Measurements from ENCODE around the gene ZC3H10.
"Not testable (repeated sequence)": the region's sequence is repeated elsewhere in the genome, so short reads cannot be mapped to it uniquely, and the experiment has no call there.

The ZC3H10 gene, protein sequence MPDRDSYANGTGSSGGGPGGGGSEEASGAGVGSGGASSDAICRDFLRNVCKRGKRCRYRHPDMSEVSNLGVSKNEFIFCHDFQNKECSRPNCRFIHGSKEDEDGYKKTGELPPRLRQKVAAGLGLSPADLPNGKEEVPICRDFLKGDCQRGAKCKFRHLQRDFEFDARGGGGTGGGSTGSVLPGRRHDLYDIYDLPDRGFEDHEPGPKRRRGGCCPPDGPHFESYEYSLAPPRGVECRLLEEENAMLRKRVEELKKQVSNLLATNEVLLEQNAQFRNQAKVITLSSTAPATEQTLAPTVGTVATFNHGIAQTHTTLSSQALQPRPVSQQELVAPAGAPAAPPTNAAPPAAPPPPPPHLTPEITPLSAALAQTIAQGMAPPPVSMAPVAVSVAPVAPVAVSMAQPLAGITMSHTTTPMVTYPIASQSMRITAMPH

GRCh38 chr12:56117778-56118687 is at the start of gene ZC3H10:
TSS of gene ZC3H10 (plus strand) at chr12:56118266. CDS start at chr12:56120563, 2,297 bp downstream.
- peak; percentile 96 for DNase-seq

GRCh38 chr12:56071648-56072047 is 46.4 kb upstream of the ZC3H10 start:
- no peak for DNase-seq

DNA sequence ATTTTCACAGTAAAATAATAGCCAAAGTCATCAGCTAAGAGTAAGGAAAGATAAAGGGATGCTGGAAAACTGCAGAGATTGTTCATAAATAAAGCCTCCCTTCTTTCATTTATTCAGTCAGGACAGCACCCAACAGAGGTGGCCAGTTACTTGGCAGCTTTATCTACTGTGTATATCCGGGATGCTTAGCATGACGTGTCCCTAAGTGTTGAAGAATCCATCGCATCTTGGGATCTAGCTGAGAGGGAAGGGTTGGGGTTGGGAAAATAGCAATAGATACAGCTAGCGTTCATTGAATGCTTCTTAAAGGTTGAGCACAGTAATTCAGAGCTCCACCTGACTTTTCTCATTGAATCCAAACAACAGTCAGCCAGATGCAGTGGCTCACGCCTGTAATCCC is 43.7 kb upstream of the ZC3H10 start:
- DNase-seq: no peak

GRCh38 chr12:56077966-56078365 is 40.1 kb upstream of the ZC3H10 start:
- not testable (repeated sequence) for DNase-seq

- DNase-seq: no peak
These were observed 39.6 kb upstream of the ZC3H10 start for GRCh38 chr12:56078427-56078826.

DNA sequence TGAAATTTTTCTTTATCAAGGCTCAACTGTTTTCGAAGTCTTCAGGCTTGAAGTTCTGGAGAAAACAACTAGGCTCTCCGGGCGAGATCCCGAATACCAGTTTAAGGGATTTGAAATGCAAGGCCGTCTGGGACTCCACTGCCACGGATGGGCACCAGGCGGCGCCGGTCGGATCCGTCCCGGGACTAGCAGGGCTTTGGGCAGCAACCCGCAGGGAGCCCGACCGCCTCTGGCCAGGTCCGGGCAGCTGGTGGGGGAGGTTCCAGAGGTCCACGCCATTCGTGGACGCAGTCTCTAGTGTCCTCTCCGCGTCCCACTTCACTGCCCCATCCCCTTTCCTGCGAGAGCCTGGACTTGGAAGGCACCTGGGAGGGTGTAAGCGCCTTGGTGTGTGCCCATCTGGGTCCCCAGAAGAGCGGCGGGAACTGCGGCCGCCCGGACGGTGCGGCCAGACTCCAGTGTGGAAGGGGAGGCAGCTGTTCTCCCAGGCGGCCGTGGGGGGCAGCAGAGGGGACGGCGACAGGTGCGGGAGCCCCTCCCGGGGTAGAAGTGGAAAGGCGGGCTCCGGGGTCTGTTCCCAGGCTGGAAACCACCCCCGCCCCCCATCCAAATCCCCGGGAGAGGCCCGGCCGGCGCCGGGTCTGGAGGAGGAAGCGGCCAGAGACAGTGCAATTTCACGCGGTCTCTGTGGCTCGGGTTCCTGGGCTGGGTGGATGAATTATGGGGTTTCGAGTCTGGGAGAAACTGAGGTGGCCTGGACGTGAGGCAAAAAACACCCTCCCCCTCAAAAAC is 38.9 kb upstream of the ZC3H10 start:
- DNase-seq: no peak

DNA sequence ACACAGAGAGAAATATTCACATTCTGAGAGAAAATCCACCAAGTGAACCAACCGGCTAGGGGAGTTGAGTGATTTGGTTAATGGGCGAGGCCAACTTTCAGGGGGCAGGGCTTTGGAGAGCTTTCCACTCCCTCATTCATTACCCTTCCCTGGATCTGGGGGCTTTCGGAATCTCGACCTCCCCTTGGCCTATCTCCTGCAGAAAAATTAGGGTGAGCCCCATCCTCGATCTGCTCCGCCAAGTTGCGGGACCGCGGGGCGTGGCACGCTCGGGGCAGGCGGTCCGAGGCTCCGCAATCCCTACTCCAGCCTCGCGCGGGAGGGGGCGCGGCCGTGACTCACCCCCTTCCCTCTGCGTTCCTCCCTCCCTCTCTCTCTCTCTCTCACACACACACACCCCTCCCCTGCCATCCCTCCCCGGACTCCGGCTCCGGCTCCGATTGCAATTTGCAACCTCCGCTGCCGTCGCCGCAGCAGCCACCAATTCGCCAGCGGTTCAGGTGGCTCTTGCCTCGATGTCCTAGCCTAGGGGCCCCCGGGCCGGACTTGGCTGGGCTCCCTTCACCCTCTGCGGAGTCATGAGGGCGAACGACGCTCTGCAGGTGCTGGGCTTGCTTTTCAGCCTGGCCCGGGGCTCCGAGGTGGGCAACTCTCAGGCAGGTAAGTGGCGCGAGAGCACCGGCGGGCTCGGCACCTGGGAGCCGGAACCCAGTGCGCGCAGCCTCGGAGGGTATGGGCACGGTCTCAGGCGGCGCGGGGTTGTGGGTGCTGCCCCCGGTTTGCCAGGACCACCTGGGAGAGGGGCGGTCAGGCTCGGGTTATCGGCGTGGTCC is 38.1 kb upstream of the ZC3H10 start, which contains the start of gene ERBB3:
Gene ERBB3, plus strand, starts transcription at position 443 of the 833 bp plus-strand sequence. Its CDS starts 136 bp downstream, at position 579.
- peak; percentile 54 for DNase-seq

DNA sequence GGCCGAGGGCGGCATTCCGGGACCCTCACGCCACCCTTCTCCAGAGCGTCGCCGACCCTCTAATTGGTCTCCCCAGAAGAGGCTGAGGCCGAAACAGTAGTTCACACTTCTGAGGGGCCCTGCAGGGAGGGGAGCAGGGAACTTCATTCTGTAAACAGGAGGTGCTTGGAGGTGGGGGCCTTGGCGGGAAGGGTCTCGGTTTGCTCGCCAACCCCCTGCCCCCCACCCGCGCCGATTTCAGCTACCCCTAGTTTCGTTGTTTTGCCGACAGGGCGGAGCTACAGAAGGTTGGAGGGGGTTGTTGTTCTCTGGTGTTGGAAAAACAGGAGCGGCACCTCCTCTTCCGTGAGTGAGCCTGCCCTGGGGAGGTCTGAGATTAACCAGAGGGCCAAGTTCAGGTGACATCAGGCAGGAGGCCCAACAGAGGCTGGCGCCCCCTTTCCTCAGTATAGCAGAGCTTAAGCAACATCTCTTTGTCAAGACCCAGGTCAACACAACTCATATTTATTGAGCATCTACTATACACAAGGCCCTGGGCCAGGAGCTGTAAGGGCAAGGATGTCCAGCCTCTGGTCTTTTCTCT is 37.4 kb upstream of the ZC3H10 start:
- no peak for DNase-seq

DNA sequence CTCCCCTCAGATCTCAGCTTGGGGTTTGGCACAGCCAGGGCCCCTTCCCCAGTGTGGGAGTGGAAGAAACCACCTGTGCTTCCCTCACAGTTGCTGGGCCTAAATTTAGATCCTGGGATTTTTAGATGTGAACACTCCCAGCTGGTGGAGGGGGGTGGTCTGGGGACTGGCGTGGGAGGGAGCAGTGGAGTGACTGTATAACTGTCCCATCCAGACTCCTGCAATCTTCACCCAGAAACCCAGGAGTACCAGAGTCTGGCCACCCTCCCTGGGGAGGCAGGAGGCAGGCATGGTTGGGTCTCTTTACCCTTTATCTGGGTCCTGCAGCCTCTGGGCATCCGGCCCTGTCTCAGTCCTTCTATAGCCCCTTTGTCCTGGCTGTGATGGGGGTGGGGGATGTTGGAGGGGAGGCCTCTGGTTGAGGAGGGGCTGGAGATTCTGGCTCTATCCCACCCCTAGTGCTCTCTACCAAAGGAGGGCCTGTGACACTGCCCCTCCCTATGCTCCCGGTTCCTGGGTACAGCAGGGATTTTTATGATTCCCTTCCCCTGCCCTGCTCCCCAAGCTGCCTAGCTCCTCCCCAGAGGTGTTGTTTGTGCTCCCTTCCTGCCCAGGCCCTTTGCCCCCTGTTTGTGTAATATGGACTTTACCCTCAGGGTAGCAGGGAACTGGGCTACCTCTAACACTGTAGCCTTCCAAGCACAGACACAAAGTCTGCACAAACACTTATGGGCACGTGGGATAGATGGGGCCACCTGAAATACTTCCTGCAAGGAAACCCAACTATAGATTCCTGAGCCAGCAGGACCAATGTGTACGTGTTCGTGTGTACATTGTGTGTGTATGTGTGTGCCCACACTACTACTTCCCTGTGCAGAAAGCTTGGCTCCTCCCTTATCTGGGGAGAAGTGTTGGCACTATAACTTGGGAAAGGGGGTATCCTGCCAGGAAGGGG is 36.4 kb upstream of the ZC3H10 start:
- no peak for DNase-seq

DNA sequence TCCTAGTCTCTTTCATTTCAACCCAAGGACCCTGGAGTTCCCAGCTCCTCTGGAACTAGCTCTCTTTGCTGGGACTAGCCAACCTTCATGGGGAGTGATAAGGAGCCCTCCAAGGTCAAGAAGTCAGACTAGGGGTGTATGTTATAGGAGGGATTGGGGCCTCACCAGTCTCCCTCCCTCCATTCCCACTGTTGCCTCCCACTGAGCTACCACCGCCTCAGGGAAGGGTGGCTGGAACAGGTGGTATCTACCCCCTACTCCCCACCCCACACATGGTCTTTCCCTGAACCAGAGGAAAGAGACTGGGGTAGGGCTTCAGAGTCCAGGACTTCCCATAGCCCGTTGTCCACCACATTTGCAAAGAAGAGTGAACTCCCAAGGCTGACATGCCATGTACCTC is 35.7 kb upstream of the ZC3H10 start:
- no peak for DNase-seq

DNA sequence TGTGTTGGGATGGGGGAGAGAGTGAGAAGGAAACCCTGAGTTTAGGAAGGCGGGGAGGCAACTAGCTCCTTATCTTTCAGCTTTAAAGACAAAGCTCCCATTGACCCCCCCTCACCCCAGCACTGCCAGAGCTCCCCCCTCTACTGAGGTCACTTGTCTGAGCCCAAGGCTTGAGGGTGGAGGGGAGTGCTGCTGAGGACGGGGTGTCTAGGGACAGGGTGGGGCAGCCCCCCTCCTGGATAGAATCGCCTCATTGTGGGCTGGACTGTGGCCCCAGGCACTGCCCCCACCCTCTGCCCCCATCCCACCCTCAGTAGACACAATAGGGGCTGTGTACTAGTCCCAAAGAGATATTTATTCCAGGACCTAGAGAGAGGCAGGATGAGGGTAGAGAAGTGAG is 35.1 kb upstream of the ZC3H10 start:
- DNase-seq: no peak

- no peak for DNase-seq
These were observed 33.0 kb upstream of the ZC3H10 start for GRCh38 chr12:56084958-56085543.

DNA sequence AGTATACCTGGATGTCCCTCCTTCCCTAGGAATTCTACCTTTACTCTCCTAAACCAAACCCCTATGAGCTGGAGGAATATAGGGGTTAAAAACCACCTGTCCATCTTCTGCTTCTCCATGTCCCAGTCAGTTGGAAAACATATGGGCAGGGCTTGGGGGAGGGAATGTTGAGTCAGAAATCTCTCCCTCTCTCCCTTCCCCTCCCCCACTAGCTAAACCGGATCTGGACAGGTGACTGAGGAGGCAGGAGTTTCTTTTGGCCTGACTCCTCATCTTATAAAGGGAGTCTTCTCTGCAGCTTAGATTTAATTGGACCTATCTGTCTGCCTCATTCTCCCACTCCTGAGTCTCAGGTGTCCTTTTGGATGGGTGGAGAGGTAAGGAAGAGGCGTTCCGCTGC is 32.0 kb upstream of the ZC3H10 start:
- no peak for DNase-seq

- no peak for DNase-seq
These were observed 31.5 kb upstream of the ZC3H10 start for GRCh38 chr12:56086608-56087007.

- peak; percentile 42 for DNase-seq
These were observed 30.8 kb upstream of the ZC3H10 start for GRCh38 chr12:56087220-56087619.

- no peak for DNase-seq
These were observed 20.3 kb upstream of the ZC3H10 start for GRCh38 chr12:56097738-56098137.

DNA sequence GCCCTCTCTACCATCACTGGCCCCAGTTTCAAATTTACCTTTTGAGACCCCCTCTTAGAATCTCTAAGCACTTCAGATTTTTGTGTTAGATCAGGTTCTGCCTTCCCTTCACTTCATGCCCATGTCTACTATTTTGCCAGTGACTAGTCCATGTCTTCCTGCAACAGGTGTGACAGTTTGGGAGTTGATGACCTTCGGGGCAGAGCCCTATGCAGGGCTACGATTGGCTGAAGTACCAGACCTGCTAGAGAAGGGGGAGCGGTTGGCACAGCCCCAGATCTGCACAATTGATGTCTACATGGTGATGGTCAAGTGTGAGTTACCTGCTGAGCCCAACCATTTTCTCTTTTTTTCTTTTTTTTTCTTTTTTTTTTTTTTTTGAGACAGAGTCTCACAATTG is 19.5 kb upstream of the ZC3H10 start:
- no peak for DNase-seq

- DNase-seq: no peak
These were observed 18.3 kb upstream of the ZC3H10 start for GRCh38 chr12:56099787-56100186.

DNA sequence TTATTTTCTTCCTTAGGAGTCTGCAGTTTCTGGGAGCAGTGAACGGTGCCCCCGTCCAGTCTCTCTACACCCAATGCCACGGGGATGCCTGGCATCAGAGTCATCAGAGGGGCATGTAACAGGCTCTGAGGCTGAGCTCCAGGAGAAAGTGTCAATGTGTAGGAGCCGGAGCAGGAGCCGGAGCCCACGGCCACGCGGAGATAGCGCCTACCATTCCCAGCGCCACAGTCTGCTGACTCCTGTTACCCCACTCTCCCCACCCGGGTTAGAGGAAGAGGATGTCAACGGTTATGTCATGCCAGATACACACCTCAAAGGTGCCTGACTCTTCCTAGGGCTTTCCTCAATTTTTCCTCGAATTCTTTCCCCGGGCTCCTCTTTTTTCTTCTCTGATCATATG is 17.0 kb upstream of the ZC3H10 start:
- DNase-seq: no peak

GRCh38 chr12:56102683-56103065 is 15.4 kb upstream of the ZC3H10 start:
- DNase-seq: no peak

Data from NCI-H2029 treated with DMSO at 0.1 percent for 48 hours (cell line).